ENCODE measurements around the gene ZBED1.

Gene ZBED1

DNA sequence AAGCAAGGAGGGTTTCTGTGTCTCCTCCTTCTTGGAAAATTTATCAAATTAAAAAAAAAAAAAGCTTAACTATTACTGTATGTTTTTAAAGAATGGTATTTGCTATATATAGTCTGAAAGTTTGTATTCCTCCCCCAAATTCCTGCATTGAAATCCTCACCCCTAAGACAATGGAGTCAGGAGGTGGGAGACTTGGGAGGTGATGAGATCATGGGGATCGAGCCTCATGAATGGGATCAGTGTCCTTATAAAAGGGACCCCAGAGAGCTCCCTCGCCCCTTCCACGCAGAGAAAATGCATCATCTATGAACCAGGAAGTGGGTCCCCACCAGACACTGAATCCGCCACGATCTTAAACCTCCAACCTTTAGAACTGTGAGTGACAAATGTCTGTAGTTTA is 50.1 kb downstream of the ZBED1 start:
- no peak for DNase-seq

- DNase-seq = no peak
Measured at GRCh38 chrX:2449135-2449886, 51.5 kb downstream of the ZBED1 start.

GRCh38 chrX:2447484-2447883 is 53.3 kb downstream of the ZBED1 start:
- DNase-seq = no peak

GRCh38 chrX:2446815-2447214 is 54.0 kb downstream of the ZBED1 start:
- DNase-seq = no peak

- no peak for DNase-seq
Measured at GRCh38 chrX:2445662-2446623, 54.8 kb downstream of the ZBED1 start.

DNA sequence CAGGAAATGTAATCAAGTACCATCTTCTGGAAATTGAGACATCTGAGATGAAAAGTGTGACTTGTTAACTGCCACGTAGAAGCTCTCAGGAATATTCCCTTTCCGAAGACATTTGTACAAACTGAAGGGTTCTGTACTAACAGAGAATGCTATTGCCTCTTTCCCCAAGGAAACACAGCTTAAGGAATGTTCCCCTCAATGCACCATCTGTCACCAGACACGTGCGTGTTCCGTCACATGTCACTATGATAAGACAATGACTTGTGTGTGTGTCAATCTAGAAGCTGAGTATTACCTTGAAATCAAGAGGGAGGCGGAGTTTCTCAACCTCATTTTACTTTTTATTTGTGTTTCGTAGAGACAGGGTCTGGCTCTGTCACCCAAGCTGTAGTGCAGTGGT is 58.1 kb downstream of the ZBED1 start:
- no peak for DNase-seq

DNA sequence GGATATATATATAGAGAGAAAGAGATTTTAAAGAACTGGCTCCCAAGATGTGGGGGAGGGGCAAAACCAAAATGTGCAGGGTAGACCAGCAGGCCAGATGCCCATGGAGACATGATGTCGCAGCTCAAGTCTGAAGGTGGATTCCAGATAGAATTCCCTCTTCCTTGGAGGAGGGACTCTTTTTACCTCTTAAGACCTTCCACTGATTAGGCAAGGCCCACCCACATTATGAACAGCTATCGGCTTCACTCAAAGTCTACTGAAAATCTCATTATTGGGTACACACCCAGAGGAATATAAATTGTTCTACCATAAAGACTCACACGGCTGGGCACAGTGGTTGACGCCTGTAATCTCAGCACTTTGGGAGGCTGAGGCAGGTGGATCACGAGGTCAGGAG is 59.3 kb downstream of the ZBED1 start:
- no peak for DNase-seq

GRCh38 chrX:2439613-2440012 is 61.2 kb downstream of the ZBED1 start:
- DNase-seq = no peak

All from NCI-H1092 treated with DMSO at 0.1 percent for 48 hours (cell line).